Measurements from ENCODE around the gene SLC13A4.
"Not testable (repeated sequence)": the region's sequence is repeated elsewhere in the genome, so short reads cannot be mapped to it uniquely, and the experiment has no call there.

The SLC13A4 gene

DNA sequence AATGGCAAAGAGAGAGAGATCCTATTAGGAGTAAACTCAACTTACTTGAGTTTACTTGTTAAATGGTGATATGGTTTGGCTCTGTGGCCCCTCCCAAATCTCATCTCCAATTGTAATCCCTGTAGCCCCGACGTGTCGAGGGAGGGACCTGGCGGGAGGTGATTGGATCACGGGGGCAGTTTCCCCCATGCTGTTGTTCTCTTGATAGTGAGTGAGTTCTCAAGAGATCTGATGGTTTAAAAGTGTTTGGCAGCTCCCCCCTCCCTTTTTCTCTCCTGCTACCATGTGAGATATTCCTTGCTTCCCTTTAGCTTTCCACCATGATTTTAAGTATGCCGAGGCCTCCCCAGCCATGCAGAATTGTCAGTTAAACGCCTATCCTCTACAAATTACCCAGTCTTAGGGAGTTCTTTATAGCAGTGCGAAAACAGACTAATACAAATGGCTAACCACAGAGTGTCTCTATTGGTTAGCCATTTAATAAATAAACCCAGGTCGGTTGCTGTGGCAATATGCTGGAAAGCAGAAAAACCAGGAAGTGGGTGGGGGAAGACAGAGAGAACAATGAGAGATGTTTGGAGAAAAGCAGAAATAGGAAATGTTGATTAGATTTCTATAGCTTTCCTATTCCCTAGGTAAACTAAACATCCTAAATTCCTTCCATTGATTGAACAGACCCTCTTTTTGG is 68.7 kb downstream of the SLC13A4 start:
- no peak for DNase-seq

DNA sequence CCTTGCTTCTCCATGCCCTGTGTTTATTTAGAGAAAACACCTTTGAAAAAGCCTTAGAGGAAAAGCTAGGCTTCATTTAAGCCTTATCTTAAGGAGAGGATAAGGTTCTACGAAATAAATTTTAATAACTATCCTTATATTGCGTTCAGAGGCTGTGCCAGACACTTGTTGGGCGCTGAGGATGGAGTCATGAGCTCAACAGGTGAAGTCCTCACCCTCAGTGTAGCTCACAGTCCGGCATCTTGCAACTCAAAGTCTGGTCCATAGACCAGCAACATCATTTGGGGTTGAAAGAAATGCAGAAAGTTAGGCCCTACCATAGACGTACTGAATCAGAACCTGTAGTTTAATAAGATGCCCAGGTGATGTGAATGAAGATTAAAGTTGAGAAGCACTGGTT is 69.4 kb downstream of the SLC13A4 start:
- DNase-seq, result no peak

DNA sequence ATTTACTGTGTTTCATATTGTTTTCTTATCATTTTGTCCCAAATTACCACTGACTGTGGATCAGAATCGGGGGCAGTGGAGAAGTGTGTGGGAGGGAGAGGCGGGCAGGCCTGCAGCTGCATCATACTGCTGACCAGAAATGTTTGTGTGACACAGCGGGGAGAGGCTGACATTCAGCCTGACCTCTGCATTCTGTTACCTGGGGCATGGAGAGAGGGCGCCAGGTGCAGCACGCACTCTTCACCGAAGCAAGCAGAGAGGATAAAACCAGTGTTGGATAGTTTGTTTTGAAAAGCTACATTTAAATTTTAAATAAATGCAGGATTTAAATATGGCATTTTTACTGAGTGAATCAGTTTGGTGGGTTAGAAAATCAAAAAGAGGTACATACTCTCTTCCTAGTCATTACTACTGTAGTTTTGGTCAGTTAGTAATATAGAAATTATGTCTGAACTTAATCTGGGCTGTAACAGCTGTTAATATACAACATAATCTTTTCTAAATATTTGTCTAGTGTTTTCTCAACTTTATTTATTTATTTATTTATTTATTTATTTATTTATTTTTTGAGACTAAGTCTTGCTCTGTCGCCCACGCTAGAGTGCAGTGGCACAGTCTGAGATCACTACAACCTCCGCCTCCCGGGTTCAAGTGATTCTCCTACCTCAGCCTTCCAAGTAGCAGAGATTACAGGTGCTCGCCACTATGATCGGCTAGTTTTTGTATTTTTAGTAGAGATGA is 74.5 kb downstream of the SLC13A4 start:
- DNase-seq, result no peak

DNA sequence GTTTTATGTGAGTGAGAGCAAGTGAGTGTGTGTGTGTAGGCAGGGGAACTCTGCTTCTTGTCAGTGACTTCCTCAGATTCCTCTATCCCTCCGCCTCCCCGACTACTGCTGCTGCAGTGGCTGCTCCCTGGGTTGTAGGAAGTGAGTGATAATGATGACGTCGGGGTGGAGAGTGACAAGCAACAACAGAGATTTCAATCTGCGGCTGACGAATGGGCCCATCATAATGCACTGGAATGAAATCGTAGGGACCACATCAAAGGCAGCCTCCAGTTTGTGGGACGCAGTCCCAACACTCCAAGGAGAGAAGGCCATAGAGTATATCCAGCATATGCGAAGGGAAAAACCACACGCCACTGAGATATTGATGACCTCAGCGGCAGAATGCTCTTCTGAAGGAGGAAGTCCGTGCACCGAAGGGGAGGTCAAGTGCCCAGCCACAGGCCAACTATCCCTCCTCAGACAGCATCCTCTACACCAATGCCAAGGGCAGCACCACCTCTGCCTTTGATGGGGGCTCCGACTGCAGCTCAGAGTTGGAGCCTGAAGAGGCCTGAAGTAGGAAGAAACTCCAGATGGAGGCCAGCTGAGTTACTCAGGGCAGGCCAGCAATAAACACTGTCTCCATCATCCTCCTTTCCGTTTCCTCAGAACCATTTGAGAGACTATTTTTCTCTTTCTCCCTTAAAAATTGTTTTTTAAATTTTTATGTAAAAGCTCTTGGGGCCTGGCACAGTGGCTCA is 77.0 kb downstream of the SLC13A4 start:
- no peak for DNase-seq

DNA sequence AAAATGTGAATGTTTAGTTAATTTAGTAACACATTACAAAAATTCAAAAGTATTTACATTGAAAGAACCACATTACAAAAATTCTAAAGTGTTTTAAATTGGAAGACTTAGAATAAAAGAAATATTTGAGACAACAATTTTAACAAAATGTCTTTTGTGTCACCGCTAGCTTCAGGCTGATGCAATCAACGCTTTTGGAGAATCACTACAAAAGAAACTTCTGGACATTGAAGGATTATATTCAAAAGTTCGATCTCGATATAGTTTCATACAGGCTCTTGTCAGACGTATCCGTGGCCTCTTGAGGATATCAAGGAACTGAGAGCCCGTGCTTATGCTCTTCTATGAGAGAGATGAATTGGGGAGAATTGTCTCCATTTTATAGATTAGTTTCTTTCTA is 79.8 kb downstream of the SLC13A4 start:
- no peak for DNase-seq

DNA sequence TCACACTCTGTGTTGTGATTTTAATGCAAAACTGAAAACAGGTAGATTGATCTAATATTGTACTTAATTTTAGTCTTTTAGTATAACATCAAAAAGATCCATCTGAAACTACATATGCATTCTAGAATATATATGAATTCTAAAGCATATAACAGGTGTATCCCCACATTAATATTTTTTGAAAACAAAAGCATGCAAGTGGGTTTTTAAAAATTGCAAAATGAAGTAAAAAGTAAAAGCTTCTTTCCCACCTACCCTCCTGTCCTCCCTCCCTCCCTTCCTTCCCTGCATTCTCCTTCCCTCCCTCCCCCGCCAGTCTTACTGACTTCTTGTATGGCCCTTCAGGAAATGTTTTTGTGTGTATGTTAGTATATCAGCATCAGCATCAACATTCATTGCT is 80.2 kb downstream of the SLC13A4 start:
- no peak for DNase-seq

DNA sequence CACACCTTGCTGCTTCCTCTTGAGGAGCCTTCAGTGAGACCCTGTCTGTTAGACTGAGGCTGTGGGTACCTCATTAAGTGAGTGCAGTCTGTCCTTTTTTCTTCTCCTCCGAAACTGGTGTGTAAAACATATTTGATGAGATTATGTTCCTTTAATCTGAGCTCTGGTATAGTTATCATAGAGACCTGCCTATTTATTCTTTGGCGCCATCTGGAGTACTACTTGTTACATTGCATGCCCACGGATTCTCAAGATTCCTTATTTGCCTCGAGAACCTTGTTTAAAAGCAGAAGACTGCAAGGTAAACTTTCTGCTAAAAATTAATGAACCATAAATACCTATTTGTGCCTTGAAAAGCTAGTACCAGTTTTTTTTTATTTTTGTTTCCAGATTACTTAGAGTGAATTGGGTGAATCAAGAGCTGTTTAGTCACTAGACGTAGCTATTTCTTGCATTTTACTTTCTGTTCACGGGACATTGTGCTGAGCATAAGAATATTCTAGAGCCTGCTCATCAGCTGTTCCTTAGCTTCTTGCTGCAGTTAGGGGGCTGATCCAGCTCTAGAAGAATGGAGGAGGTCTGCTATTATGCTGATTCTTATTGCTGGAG is 82.6 kb downstream of the SLC13A4 start:
- DNase-seq, result no peak

DNA sequence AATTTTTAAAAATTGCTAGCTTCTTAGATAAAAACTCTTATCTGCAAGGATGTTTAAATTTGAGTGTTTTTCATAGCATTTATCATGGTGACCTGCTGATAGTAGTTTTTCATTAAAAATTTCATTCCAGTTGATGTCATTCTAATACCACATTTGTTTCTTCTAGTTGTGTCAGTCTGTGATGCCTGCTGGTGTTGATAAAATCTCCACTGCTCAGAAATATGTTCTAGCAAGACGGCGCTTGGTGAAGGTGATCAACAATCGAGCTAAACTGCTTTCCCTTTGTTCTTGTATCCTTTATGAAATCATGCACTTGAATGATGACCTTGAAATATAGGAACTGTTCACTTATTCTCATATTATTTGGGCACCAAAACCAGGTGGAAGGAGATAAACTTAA is 83.3 kb downstream of the SLC13A4 start:
- DNase-seq, result no peak

DNA sequence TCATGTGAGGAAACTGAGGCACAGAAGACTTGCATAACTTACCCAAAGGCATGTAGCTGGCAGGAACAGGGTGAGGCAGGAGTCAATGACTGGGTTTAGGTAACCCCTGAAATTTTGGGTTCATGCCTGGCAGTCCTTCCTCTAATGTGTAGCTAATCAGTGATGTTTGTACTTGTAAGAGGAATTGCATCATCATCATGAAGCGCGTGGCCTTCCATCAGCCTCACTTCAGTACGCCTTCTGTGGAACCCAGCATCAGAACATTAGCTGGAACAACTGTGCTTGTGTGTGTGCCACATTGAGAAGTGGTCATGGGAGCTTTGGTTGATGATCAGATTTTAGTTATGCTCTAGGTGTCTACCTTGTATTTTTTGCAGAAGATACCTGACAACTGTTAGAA is 83.8 kb downstream of the SLC13A4 start:
- DNase-seq, result no peak

DNA sequence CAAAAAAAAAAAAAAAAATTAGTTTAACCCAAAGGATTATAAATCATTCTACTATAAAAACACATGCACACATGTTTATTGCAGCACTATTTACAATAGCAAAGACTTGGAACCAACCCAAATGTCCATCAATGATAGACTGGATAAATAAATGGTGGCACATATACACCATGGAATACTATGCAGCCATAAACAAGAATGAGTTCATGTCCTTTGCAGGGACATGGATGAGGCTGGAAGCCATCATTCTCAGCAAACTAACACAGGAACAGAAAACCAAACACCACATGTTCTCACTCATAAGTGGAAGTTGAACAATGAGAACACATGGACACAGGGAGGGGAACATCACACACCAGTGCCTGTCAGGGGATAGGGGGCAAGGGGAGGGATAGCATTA is 88.3 kb downstream of the SLC13A4 start:
- DNase-seq, result not testable (repeated sequence)

DNA sequence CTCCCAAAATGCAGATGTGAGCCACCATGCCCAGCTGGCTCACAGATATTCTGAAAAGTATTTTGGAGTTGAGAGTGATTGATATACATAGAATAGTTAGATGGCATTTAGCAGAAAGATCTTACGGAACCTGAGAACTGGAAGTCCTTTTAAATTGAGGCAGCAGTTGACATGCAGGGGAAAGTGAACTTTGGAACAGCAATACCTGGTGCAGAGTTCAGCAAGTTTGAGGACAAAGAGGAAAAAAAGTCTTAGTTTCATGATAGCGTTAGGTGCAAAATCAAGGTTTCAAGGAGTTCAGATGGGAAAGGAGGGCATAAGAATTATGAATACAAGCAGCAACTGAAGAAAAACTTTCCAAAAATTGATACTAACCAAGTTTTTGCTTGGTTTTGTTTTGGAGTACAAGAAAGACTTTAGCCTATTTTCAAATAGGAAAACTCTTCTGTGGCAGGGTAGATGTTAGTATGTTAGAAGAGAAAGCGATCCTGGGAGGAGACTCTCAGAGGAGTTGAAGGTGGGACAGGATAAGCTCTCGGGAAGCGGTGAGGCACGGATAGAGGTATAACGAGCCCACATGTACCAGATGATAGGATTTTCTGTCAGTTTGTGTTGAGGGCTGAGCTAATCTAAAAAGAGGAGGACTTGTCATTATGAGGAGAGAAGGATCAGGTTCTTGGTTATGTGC is 93.7 kb downstream of the SLC13A4 start:
- DNase-seq, result no peak

Measured in T1000 (cell line).